GM21619 (cell line): ENCODE measurements around the gene TNFRSF11A.

Source experiments
- ATAC-seq: cut with Tn5 transposase; IDR thresholded peaks from one replicate; pipeline ENCODE4 v1.9.1; 2021; ENCODE audit not compliant: unreplicated experiment

TNFRSF11A gene

DNA sequence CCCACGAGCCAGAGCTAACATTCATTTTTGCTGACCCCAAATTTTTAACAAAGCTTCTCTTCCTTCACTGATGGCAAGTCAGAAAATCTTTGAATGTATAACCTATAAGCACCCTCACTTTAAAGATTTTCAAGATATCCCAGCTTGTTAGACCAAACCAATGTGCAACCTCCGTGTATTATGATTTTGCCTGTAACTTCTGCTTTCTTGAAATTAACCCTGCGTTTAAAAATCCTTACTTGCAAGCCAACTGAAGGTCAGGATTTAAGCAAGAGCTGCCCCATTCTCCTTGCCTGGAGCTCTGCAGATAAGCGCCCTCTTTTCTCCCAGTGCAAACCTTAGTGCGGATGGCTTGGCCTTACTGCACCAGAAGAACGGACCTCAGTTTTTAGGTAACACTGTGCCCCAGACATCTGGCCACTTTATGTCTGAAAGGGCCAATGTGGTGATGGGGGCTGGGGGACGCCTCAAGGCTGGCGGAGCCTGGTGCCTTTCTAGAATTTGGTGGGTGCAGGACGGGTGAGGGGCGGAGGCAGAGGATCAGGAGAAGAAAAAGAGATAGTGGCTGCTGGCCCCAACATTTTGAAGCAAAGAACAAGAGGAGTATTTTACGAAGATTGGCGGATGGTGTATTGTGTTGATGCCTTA is 805 bp upstream of the TNFRSF11A start:
- ATAC-seq, result no peak

DNA sequence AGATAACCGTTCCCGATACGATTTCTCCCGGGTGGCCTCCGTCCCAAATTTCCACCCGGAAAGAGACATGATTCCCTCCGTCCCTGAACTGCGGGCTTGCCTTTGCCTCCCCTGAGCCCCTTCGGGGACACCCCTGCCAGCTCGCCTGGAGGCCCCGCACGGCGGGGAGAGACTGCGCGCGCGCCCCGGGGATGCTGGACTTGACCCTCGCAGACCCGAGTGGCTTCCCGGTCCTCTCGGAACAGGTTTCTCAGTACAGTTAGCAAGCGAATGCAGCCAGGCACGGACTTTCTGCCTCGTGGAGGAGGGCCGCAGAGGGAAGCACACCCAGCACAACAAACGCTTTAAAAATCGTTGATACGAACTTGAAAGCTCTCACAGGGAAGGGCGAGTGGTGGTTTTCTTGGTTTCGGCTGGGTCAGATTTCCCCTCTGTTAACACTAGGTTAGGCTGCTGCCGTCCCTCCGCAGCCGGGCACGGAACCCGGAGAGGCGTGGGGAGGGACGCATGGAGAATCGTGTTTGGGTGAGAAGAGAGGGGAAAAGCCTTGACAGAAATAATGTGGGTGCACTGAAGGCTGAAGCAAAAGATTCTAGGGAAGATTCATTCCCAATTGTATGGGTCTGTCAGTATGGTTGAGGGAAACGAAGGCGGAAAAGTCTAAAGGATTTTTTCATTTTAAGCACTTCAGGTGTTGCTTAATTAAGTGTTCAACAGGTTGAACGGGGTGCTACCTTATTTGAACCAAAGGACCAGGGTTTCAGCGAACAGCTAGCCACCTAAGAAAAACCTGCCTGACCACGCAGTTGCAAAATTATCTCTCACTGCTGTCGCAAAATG is 916 bp downstream of the TNFRSF11A start:
- peak; percentile 25 for ATAC-seq

DNA sequence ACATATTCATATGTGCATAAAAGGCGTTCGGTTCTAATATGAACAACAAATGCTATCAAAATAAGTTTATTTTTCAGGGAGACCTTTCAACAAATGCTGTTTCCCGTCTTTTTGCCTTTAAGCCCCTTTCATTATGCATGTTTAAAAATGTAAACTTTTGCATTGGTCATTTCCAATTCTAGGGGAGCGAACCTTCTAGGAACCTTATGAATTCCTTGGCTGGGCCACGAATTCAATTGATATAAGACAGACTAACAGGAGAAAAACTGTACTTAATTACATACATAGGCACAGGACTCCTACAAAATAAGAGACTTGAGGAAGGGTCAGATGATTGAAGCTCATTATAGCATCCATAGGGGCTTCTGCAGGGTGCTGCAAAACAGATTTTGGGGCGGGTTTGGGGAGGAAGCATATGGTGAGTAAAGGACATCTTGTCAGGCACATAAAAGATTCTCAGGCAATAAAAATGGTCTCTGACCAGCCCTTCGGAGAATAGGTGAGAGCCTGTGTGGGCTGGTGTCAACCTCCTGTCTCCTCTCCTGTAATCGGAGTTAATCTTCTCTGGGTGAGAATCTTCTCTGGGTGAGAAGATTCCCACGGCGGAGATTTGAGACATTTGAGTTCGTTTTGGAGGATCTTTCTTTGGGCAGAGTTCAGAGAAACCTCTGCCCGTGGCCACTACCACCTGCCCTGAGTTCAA is 1.7 kb downstream of the TNFRSF11A start:
- no peak for ATAC-seq

DNA sequence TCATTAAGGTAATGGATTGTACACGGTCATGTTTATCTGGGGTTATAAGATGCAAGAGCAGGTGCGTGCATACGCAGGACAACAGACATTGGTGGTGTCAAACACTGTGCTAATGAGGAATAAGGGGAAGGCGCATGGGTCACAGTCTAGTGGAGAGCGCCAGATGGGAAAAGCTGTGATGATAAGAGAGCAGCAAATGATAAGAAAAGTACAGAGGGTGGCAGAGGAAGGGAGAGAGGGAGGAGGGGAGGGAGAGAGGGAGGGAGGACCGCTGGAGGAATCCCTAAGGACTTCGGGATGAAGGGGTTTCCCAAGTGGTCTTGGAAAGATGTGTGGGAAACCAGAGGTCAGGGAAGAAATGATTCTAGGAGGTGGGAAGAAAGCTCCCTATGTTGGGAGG is 2.9 kb downstream of the TNFRSF11A start:
- no peak for ATAC-seq

DNA sequence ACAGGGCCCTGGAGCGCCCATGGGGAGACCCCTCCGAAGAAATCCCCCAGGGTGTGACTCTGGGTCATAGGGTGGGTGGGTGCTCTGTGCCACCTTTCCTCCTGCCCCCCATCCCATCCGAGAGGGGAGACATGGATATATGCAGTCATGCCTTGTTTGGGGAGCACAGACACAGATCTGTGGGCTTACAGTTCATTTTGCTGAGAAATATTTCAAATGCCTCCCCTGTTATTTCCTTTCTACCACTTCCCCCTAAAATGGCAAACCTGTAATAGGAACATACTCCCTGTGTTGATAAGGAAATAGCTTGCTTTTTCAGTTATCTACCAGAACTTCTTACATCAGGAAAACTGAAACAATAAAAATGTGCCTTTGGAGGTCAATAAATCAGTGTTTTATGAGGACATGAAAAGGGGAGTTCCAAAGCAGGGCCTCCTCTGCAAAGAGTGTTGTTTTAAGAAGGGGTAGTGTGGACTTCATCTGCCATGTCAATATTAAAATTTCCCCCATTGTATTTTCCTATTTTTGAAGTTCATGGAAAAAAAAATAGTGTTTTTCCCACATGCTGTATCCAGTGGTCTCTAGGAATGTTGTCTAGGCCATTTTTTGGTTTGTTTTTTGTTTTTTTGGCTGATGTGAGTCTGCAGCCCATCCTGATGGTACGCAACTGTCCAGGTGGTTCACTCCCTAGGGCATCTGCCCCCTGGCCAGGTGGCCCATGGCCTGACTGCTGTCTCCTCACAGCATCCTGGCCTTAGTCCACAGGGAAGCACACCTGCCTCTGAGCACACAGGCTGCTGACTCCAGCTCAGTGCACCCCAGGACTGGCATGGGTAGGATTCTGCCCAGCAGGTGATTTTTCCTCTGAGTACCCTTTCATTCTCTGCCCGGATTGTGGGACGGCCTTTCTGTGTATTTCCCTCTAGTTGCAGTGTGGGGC is 3.7 kb downstream of the TNFRSF11A start:
- no peak for ATAC-seq

DNA sequence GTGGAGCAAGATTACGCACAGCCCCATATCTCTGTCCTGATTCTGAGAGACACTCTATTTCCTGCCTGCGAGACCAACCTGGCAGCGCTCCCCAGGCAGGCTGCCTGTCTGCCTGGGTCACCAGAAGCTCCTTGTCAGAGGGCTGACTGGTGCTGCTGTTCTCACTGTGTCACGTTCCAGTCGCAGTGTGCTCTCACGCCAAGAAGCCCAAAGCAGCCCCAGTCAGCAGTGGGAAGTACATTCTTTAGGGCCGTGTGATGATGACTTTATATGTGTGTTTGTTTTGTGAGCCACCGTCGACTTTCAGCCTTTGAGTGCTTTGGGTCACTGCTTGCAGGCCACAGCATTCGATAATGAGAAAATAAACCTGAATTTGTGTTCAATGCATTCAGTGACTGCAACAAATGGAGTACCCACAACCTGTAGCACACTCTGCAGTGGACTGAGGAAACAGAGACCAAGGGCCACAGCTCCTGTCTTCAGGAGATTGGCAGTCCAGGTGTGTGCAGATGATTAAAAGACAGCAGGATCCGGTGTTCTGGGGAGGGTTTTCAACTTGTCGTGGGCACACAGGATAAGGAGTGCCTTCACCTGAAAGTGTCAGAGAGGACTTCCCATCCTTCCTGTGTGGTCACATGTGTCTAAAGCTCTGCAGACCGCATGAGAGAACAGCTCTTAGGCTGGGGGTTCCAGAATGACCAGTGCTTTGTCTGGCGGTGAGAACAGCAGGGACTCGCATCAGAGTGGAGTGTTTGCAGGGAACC is 4.8 kb downstream of the TNFRSF11A start:
- ATAC-seq, result peak; percentile 34

DNA sequence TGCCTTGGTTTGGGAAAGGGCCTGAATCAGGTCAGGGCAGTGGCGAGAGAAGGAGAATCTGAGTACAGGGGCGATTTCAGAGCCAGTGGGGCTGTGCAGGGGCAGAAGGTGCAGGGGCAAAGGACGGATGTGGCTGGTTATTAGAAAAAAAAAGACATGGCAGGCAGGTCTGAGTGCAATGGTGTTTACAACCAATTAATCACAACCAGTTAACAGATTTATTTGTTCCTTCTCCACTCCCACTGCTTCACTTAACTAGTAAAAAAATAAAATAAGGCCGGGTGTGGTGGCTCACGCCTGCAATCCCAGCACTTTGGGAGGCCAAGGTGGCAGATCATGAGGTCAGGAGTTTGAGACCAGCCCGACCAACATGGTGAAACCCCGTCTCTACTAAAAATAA is 5.5 kb downstream of the TNFRSF11A start:
- ATAC-seq, result no peak

DNA sequence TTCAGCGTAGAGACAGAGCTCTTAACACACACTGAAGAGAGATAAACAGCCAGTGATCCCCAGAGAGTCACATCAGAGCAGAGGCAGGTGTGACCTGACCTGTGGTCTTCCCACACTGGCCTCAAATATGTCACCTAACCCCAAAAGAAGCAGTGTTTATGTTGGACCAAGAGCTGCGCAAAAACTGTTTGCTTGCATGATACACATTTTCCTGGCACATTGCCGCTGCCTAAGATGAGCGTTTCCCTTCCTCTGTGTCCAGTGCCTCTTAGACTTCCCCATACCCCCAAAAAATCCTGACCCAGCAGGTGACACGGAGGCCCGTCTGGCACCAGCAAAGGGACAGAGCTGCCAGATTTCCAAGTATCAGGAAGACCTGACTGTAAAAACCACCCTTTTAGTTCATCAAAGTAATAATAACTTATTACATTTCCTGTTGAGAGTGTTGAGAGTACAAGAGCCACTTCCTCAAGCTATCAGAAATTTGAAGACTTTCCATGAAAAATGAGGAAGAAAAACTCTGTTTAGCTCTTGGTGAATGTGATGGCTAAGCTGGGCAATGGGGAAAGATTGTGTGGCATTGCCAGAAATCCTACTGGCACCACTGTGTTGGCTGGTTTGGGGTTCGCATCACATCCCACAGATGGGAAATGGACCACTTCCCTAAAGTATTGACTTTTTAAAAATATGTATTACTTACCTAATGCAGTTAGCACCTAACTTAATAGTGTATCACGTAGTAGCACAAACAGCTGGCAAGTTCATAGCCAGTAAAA is 6.7 kb downstream of the TNFRSF11A start:
- no peak for ATAC-seq

DNA sequence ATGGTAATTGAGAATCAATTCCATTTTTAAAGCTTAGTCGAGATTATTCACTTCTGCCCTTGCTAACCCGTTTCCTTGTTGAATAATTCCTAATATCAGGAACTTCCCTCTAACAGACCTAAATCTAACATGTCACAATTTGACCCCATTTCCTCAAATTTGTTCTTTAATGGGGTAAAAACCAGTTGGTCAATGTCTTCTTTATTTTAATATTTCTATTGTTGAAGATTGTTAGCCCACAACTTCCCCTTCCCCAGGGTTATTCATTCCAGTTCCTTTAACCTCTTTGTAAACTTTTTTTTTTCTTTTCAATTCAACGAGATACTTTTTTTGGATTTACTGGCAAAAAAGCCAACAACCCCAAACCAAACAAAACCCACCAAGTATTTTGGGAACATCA is 7.3 kb downstream of the TNFRSF11A start:
- ATAC-seq, result no peak

DNA sequence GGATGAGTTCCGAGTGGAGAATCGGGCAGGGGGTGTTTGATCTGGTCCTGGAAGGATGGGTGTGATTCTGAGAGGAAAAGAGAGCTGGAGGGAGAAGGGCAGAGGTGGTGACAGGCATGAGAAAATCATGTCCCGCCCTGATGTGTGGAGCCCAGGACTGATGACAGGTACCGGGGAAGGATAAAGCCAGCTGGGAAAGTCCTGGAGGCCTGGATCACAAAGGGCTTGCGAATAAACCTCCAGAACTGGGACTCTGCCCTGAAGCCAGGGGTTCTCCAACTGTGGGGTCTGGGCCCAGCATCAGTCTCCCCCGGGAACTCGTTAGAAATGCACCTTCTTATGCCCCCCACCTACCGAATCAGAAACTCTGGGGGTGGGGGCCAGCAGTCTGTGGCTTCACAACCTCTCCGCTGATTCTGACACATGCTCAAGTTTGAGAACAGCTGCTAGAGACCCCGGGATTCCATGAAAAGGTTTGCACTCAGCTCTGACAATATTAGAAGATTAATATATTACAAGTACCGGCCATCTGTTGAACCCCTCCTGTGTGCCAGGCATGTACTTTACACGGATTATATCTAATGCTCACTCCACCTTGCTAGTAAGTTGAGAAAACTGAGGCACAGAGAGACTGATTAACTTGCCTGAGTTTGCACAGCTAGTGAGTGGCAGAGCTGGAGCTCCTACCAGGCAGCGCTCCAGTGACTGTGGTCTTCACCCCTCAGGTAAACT is 8.0 kb downstream of the TNFRSF11A start:
- ATAC-seq, result no peak

DNA sequence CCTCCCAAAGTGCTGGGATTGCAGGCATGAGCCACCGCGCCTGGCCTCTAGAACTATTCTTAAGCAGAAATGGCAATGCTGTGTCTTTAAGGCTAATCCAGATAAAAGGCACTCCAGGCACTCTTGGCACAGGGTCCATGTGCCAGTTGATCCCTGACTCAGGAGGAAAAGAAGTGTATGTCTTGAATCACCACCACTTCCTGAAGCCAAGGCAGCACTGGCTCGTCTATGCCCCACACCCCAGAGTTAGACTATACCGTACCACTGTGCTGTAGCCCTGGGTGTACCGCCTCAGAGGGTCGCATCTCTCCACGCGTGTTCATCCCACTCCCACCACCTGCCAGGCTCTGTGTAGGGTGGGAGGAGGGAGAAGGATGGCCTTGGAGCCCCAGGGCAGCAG is 9.0 kb downstream of the TNFRSF11A start:
- ATAC-seq, result no peak

DNA sequence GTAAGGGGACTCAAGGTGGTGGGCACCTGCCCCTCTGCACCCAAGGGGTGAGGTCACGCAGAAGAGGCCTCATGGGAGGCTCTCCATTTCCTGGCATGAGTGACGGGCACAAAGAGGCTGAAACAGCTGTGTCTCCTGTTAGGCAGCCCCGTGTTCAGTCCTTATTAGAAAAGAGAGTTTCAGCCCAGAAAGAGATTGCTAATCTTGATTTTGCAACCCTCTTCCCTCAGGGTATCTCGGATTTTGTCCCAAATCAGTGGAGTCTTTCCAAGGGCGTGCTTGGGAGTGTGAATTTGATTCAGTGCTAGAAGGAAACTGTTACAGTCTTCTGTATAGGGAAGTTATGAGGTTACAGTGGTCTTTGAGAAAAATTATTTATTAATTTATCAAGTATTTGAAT is 10.4 kb downstream of the TNFRSF11A start:
- no peak for ATAC-seq

DNA sequence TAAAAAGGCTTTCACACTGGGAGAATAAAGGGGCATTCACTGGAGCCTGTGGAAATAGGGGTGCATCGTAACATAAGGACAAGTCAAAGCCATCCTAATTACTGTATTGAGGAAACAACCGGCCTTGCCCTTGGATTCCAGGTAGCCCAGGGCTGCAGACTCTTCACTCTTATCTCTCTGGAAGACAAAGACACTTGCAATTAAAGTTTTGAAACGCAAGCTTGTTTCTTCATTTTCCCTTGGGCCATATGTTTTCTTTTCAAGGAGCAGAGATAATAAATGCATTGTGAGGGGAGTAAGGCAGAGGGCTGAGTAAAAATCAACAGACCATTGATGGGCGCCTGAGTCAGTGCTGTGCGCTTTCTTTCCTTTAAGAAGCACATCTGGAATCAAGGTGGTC is 11.5 kb downstream of the TNFRSF11A start:
- ATAC-seq, result no peak

DNA sequence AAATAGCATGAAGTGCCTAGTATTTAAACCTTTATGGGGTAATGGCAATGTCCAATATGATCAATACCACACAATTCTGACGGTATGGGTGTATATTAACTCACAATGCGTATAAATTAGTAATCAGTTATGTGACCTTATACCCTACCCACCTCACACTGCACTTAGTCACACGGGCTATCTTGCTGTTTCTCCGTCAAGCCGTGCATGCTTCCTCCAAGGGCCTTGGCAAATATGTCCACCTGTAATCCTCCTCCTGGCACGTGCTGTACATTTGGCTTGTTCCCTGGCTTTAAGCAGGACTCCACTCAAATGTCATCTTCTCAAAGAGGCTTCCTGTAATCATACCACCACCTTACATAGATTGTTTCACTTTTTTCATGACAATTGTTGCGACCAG is 12.2 kb downstream of the TNFRSF11A start:
- no peak for ATAC-seq

DNA sequence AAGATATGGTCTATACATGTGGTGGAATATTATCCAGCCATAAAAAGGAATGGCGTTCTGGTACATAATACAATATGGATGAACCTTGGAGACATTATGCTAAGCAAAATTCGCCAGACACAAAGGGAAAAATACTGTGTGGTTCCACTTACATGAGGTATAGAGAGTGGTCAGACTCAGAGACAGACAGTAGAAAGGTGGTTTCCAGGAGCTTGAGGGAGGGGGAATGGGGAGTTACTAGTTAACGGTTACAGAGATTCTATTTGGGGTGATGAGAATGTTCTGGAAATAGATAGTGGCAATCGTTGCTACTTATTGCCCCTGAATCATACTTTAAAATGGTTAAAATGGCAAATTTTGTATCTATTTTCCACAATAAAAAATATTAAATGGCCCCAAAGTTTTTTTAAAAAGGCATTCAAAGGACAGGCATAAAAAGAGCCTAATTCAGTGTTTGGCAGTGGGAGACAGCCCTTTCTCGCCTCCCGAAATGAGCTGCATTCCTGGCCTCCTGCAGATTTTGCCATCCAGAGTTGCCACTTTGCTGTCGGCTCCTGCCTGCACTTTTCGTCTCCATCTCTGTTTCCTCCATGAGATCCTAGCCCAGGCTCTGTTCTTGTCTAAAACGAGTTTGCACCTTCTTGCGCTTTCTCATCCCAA is 13.5 kb downstream of the TNFRSF11A start:
- no peak for ATAC-seq

DNA sequence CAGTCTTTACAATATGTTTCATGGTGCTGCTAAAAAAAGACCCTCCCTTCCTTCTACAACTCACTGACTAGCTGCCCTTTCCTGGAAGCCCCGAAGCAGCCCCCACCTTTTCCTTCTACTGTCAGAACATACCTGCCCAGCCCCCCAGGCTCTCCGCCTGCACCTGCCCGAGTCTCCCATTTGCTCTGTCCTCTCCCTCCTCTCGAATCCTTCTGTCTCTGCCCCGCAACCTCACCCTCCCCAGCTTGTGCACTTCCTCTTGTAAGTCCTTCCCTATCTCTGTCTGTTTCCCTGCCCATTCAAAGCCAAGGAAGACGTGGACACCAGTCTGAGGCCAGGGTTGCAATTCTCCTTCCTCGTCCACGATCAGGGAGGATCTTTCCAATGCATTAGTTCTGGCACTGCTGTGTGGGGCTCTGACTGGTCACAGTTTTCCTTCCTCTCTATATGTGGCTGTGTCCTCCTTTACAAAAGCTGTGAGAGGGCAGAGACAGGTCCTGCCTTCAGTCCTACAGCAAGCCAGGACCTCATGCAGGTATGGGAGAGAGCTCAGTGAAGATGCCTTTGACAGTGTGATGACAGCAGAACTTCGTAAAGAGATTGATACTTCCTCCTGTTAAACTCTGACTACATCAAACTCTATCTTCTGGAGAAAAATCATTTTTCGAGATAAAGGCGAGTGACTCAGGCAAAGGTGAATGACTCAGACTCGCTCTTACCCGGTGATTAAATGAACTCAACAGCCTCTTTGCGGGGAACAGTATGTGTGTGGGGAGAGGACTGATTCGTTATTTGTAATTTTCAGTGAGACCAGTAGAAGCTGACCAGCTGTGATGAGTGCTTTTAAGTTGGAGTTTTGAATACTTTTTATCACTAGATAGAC is 14.2 kb downstream of the TNFRSF11A start:
- no peak for ATAC-seq

DNA sequence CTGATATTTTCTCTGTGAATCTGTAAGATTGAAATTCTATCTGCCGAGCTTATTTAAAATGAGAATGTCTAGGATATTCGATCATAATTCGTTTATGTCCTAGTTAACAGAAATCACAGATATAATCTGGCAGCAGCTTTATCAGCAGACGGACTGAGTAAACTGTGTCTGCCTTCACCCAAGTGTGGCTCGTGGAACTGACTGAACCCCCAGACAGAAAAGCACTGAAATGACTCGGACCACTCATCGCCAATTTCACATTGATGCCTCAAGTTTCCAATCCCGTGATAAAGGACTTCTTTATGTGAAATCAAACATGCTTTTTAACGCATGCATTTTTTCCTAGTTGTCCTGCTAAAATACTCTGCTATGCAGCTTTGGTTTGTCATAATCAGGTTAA is 15.9 kb downstream of the TNFRSF11A start:
- ATAC-seq, result no peak
